OCI-LY1 (cell line): ENCODE measurements around the gene PRPS2.

Source experiments
- H2AFZ ChIP-seq: fragments of 200-600 bp; sonication (generic), shearing (Covaris generic); 2 replicates; pipeline ENCODE4 v1.6.0; 2014; ENCODE audit warnings: antibody characterized with exemption, mild to moderate bottlenecking, low read length
- H3F3A ChIP-seq: fragments of 200-600 bp; sonication (generic), shearing (Covaris generic); 2 replicates; pipeline ENCODE4 v1.6.0; 2014; ENCODE audit warnings: mild to moderate bottlenecking, antibody characterized with exemption, low read length, moderate library complexity; ENCODE audit not compliant: insufficient read depth
- H3K27ac ChIP-seq: fragments of 200-600 bp; sonication (generic); 2 replicates; pipeline ENCODE4 v1.5.1; 2014; ENCODE audit warnings: low read length, mixed run types, mild to moderate bottlenecking, low read depth; ENCODE audit not compliant: poor library complexity, severe bottlenecking
- H3K27me3 ChIP-seq: fragments of 200-600 bp; sonication (generic); 2 replicates; pipeline ENCODE4 v1.6.0; 2014; ENCODE audit warnings: antibody characterized with exemption, mild to moderate bottlenecking, low read length, moderate library complexity; ENCODE audit not compliant: insufficient read depth
- H3K36me3 ChIP-seq: fragments of 200-600 bp; sonication (generic); 2 replicates; pipeline ENCODE4 v1.6.1; 2014; ENCODE audit warnings: mild to moderate bottlenecking, antibody characterized with exemption, low read length, moderate library complexity, mixed read lengths; ENCODE audit not compliant: insufficient read depth
- H3K4me1 ChIP-seq: fragments of 200-600 bp; sonication (generic); 2 replicates; pipeline ENCODE4 v1.5.1; 2014; ENCODE audit warnings: mild to moderate bottlenecking, low read length, moderate library complexity; ENCODE audit not compliant: insufficient read depth, severe bottlenecking
- H3K4me2 ChIP-seq: fragments of 200-600 bp; sonication (generic), shearing (Covaris generic); 2 replicates; pipeline ENCODE4 v1.6.1; 2014; ENCODE audit warnings: low read length
- H3K4me3 ChIP-seq: fragments of 200-600 bp; sonication (generic); 2 replicates; pipeline ENCODE4 v1.5.1; 2014; ENCODE audit warnings: low read length, low read depth, mild to moderate bottlenecking, mixed read lengths; ENCODE audit not compliant: poor library complexity, severe bottlenecking
- H3K79me2 ChIP-seq: fragments of 200-600 bp; shearing (Covaris generic); 2 replicates; pipeline ENCODE4 v1.6.1; 2016; ENCODE audit warnings: mixed run types, low read length, mixed read lengths; ENCODE audit not compliant: insufficient read depth
- H3K9ac ChIP-seq: fragments of 200-600 bp; sonication (generic), shearing (Covaris generic); 2 replicates; pipeline ENCODE4 v1.6.1; 2014; ENCODE audit warnings: mild to moderate bottlenecking, low read length, mixed read lengths
- H3K9me2 ChIP-seq: fragments of 200-600 bp; sonication (generic), shearing (Covaris generic); 2 replicates; pipeline ENCODE4 v1.6.1; 2014; ENCODE audit warnings: low read depth, mild to moderate bottlenecking, low read length, mixed read lengths
- H3K9me3 ChIP-seq: fragments of 200-600 bp; shearing (Covaris generic); 2 replicates; pipeline ENCODE4 v1.6.1; 2014; ENCODE audit warnings: low read length, mixed read lengths
- H4K20me1 ChIP-seq: fragments of 200-600 bp; sonication (generic), shearing (Covaris generic); 2 replicates; pipeline ENCODE4 v1.6.0; 2016; ENCODE audit warnings: mild to moderate bottlenecking, low read length; ENCODE audit not compliant: insufficient read depth
- EZH2 ChIP-seq: fragments of 200-600 bp; sonication (generic), shearing (Covaris generic); IDR thresholded peaks from 2 replicates; pipeline ENCODE4 v1.8.0; 2017; ENCODE audit warnings: borderline replicate concordance, mixed run types, mild to moderate bottlenecking, antibody characterized with exemption, low read length, moderate library complexity, mixed read lengths
- TF ChIP-seq, protein P1 (sequence below): fragments of 200-600 bp; sonication (generic), shearing (Covaris generic); IDR thresholded peaks from 2 replicates; pipeline ENCODE4 v1.5.1; 2017; ENCODE audit warnings: mild to moderate bottlenecking, antibody characterized with exemption, low read length, moderate library complexity, mixed read lengths

Gene PRPS2

DNA sequence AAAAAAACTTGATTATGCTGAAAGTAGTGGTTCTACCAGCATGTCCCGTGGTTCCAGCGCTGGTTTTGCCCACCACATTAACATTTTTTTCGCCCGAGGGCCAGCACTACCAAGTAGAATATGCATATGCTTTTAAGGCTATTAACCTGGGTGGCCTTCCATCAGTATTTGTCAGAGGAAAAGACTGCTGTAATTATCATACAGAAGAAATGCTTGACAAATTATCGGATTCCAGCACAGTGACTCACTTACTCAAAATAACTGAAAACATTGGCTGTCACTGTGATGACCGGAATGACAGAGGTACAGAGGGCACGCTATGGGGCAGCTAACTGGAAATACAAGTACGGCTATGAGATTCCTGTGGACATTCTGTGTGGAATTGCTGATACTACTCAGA is 34.6 kb downstream of the PRPS2 start:
- H4K20me1 ChIP-seq: no peaks in the 10 kb centered on the region
- no peaks in the 10 kb centered on the region for H3K4me1 ChIP-seq
- H3F3A ChIP-seq: no peaks in the 10 kb centered on the region
- no peak overlapping the region for H3K27ac ChIP-seq
- no peaks in the 10 kb centered on the region for H3K79me2 ChIP-seq
- H3K9me2 ChIP-seq: no peaks in the 10 kb centered on the region
- H3K4me3 ChIP-seq: no peak overlapping the region
- H3K36me3 ChIP-seq: peaks cover 41% of the 10 kb centered on the region
- H2AFZ ChIP-seq: no peak overlapping the region
- H3K4me2 ChIP-seq: no peak overlapping the region
- H3K9ac ChIP-seq: no peak overlapping the region
- H3K9me3 ChIP-seq: no peaks in the 10 kb centered on the region
- TF ChIP-seq, protein P1, sequence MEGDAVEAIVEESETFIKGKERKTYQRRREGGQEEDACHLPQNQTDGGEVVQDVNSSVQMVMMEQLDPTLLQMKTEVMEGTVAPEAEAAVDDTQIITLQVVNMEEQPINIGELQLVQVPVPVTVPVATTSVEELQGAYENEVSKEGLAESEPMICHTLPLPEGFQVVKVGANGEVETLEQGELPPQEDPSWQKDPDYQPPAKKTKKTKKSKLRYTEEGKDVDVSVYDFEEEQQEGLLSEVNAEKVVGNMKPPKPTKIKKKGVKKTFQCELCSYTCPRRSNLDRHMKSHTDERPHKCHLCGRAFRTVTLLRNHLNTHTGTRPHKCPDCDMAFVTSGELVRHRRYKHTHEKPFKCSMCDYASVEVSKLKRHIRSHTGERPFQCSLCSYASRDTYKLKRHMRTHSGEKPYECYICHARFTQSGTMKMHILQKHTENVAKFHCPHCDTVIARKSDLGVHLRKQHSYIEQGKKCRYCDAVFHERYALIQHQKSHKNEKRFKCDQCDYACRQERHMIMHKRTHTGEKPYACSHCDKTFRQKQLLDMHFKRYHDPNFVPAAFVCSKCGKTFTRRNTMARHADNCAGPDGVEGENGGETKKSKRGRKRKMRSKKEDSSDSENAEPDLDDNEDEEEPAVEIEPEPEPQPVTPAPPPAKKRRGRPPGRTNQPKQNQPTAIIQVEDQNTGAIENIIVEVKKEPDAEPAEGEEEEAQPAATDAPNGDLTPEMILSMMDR: no peak
- no peak for TF ChIP-seq EZH2
- H3K27me3 ChIP-seq: no peaks in the 10 kb centered on the region

DNA sequence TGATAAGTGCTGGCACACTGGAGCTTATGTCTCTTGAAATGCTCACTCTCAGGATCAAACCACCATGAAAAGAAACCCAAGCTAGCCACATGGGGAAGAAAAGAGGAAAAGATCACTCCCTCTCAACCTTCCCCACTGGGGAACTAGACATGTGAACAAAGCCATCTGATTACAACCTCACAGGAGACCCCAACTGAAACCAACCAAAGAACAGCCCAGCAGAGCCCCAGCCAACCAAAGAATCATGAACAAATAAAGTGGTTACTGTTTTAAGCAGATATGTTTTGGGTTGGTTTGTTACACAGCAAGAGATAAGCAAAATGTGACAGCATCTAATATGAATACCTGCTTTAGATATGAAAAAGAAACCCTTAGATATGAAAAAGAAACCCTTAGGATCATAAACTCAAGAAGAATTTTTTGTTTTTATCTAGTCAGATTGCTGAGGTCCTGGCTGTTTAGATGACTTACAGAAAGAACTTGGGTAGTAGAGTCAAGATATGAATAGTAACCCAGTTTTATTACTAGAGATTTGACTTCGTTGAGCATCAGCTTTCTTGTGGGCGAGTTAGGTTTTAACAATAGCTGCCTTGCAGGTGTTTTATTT is 52.0 kb downstream of the PRPS2 start:
- Histone ChIP-seq H4K20me1 (no peaks in the 10 kb centered on the region), H3K4me2 (0 out of 2 replicates have a peak overlapping the region, but pooled peaks have one; percentile 60), H3K27ac (peak overlapping the region; percentile 71), H3F3A (no peaks in the 10 kb centered on the region), H2AFZ (no peak overlapping the region), H3K4me3 (no peak overlapping the region), H3K9ac (no peak overlapping the region), H3K9me2 (no peaks in the 10 kb centered on the region), H3K79me2 (no peaks in the 10 kb centered on the region), H3K4me1 (peaks cover 20% of the 10 kb centered on the region), H3K9me3 (no peaks in the 10 kb centered on the region), H3K27me3 (no peaks in the 10 kb centered on the region), H3K36me3 (no peaks in the 10 kb centered on the region)
- TF ChIP-seq, protein P1: no peak
- TF ChIP-seq EZH2: no peak

DNA sequence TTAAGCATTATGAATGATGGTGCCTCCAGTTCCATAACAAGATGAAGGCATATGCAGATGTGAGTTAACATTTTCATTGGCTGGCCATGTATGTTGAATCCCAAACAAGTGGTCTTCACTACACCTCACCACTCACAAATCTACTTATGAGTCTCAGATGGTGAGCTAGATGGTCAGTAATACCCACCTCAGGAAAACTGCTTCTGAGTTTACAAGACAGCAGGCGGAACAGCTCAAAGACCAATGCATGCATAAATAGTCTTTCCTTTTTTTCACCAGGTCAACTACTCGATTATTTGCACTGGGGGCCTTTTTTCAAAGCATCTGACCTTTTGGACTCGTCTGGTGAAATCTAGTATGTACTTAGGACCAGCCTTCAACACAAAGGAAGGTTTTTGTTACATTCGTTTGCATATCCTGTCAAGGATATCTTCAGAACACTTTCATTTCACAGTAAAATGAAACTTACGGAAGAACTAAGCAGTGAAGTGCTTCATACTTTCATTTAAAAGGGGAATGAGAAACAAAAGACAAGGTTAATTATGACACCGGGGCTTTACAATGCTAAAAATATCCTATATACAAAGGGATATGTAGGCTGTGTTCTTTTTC is 52.6 kb downstream of the PRPS2 start:
- H3K27me3 ChIP-seq: no peaks in the 10 kb centered on the region
- 0 out of 2 replicates have a peak overlapping the region, but pooled peaks have one; percentile 75 for H2AFZ ChIP-seq
- no peak for TF ChIP-seq EZH2
- TF ChIP-seq, protein P1: no peak
- no peaks in the 10 kb centered on the region for H3K9me3 ChIP-seq
- H3K27ac ChIP-seq: peak overlapping the region; percentile 71
- H3F3A ChIP-seq: no peaks in the 10 kb centered on the region
- peak overlapping the region; percentile 60 for H3K4me2 ChIP-seq
- no peaks in the 10 kb centered on the region for H4K20me1 ChIP-seq
- H3K36me3 ChIP-seq: no peaks in the 10 kb centered on the region
- no peaks in the 10 kb centered on the region for H3K9me2 ChIP-seq
- peaks cover 20% of the 10 kb centered on the region for H3K4me1 ChIP-seq
- peak overlapping the region; percentile 31 for H3K4me3 ChIP-seq
- H3K79me2 ChIP-seq: no peaks in the 10 kb centered on the region
- H3K9ac ChIP-seq: peak overlapping the region; percentile 36; the same call in 1 of the 2 replicates
